Muscle of leg (tissue), 16 donors: Measurements from ENCODE around the gene HSD17B11. TPM values are rescaled to one million over a fixed set of nuclear protein-coding genes. Genes with fewer than 3 reads are reported as not detected.
A peak's percentile ranks its signal among the peaks of the same experiment; 100 is the strongest.
"Not testable (repeated sequence)": the region's sequence is repeated elsewhere in the genome, so short reads cannot be mapped to it uniquely, and the experiment has no call there.

Source experiments
- DNase-seq: peaks from one replicate; pipeline ENCODE4 v3.0.0; 2013
- H3K27ac ChIP-seq: one replicate; pipeline ENCODE4 v1.5.1; 2013; ENCODE audit warnings: mild to moderate bottlenecking, low read length, control low read depth
- H3K27me3 ChIP-seq: one replicate; pipeline ENCODE4 v1.6.1; 2013; ENCODE audit warnings: low read length; ENCODE audit not compliant: control insufficient read depth, insufficient read depth
- H3K36me3 ChIP-seq: one replicate; pipeline ENCODE4 v1.6.1; 2013; ENCODE audit warnings: low read length; ENCODE audit not compliant: control insufficient read depth, insufficient read depth
- H3K4me1 ChIP-seq: one replicate; pipeline ENCODE4 v1.6.1; 2013; ENCODE audit warnings: low read length; ENCODE audit not compliant: control insufficient read depth, insufficient read depth
- H3K4me3 ChIP-seq: one replicate; pipeline ENCODE4 v1.5.1; 2013; ENCODE audit warnings: low read length, control low read depth
- H3K9me3 ChIP-seq: replicated peaks from 2 replicates; pipeline ENCODE4 v1.6.1; 2013; ENCODE audit warnings: low read depth, low read length; ENCODE audit not compliant: control insufficient read depth
- WGBS: methylation state at CpG from one replicate; pipeline ENCODE4 v1.1.5; 2013; ENCODE audit warnings: missing lambda C conversion rate; ENCODE audit not compliant: insufficient coverage; 5-methylcytosine and 5-hydroxymethylcytosine counted together
- long read RNA-seq, 11 donors: transcript quantifications; one replicate each; lab custom pipeline, GENCODE V29; 2026
- polyA plus RNA-seq, 8 donors: library from polyadenylated mRNA; unstranded; fragments of 120-200 nt; gene quantifications; one replicate each; pipeline versions ENCODE4 v1.2.1 to v1.2.3, GENCODE V29; 2013; ENCODE audit warnings: inconsistent platforms in 1 of 8, low replicate concordance in 1 of 8; ENCODE audit not compliant: insufficient read length in 8 of 8, insufficient read depth in 1 of 8
- total RNA-seq: library from RNA; stranded (reverse); fragments of 120-200 nt; gene quantifications from one replicate; pipeline ENCODE4 v1.2.4, GENCODE V29; 2013

HSD17B11 gene, protein sequence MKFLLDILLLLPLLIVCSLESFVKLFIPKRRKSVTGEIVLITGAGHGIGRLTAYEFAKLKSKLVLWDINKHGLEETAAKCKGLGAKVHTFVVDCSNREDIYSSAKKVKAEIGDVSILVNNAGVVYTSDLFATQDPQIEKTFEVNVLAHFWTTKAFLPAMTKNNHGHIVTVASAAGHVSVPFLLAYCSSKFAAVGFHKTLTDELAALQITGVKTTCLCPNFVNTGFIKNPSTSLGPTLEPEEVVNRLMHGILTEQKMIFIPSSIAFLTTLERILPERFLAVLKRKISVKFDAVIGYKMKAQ
- total RNA-seq (20.7 TPM), polyA plus RNA-seq (10 to 100 TPM; 16.9 to 37.8 (median 20.8) TPM)
- long read RNA-seq, donor 1, transcript HSD17B11-201 (7 exons, 1,885 nt): major isoform, 10 of 10 reads
- long read RNA-seq, donor 1, partial matches to known transcripts: 0 of 10 reads
- long read RNA-seq, donor 1, other reads (novel, unspliced or antisense): 0 of 10 reads
- long read RNA-seq, donor 2, partial matches to known transcripts: 0 of 2 reads
- long read RNA-seq, donor 2, other reads (novel, unspliced or antisense): 0 of 2 reads
- long read RNA-seq, donor 3, transcript HSD17B11-201 (7 exons, 1,885 nt): major isoform, 19 of 20 reads
- long read RNA-seq, donor 3, partial matches to known transcripts: 0 of 20 reads
- long read RNA-seq, donor 3, other reads (novel, unspliced or antisense): 0 of 20 reads
- long read RNA-seq, donor 4, transcript HSD17B11-201 (7 exons, 1,885 nt): major isoform, 10 of 10 reads
- long read RNA-seq, donor 4, partial matches to known transcripts: 0 of 10 reads
- long read RNA-seq, donor 4, other reads (novel, unspliced or antisense): 0 of 10 reads
- long read RNA-seq, donor 5, transcript HSD17B11-201 (7 exons, 1,885 nt): major isoform, 29 of 34 reads
- long read RNA-seq, donor 5, partial matches to known transcripts: 5 of 34 reads
- long read RNA-seq, donor 5, other reads (novel, unspliced or antisense): 0 of 34 reads
- long read RNA-seq, donor 6, transcript HSD17B11-201 (7 exons, 1,885 nt): major isoform, 19 of 19 reads
- long read RNA-seq, donor 6, partial matches to known transcripts: 0 of 19 reads
- long read RNA-seq, donor 6, other reads (novel, unspliced or antisense): 0 of 19 reads
- long read RNA-seq, donor 7, transcript HSD17B11-201 (7 exons, 1,885 nt): major isoform, 26 of 26 reads
- long read RNA-seq, donor 7, partial matches to known transcripts: 0 of 26 reads
- long read RNA-seq, donor 7, other reads (novel, unspliced or antisense): 0 of 26 reads
- long read RNA-seq, donor 8, transcript HSD17B11-201 (7 exons, 1,885 nt): major isoform, 11 of 11 reads
- long read RNA-seq, donor 8, partial matches to known transcripts: 0 of 11 reads
- long read RNA-seq, donor 8, other reads (novel, unspliced or antisense): 0 of 11 reads
- long read RNA-seq, donor 9, transcript HSD17B11-201 (7 exons, 1,885 nt): major isoform, 9 of 9 reads
- long read RNA-seq, donor 9, partial matches to known transcripts: 0 of 9 reads
- long read RNA-seq, donor 9, other reads (novel, unspliced or antisense): 0 of 9 reads
- long read RNA-seq, donor 10, transcript HSD17B11-201 (7 exons, 1,885 nt): major isoform, 27 of 27 reads
- long read RNA-seq, donor 10, partial matches to known transcripts: 0 of 27 reads
- long read RNA-seq, donor 10, other reads (novel, unspliced or antisense): 0 of 27 reads
- long read RNA-seq, donor 11, transcript HSD17B11-201 (7 exons, 1,885 nt): major isoform, 20 of 20 reads
- long read RNA-seq, donor 11, partial matches to known transcripts: 0 of 20 reads
- long read RNA-seq, donor 11, other reads (novel, unspliced or antisense): 0 of 20 reads

DNA sequence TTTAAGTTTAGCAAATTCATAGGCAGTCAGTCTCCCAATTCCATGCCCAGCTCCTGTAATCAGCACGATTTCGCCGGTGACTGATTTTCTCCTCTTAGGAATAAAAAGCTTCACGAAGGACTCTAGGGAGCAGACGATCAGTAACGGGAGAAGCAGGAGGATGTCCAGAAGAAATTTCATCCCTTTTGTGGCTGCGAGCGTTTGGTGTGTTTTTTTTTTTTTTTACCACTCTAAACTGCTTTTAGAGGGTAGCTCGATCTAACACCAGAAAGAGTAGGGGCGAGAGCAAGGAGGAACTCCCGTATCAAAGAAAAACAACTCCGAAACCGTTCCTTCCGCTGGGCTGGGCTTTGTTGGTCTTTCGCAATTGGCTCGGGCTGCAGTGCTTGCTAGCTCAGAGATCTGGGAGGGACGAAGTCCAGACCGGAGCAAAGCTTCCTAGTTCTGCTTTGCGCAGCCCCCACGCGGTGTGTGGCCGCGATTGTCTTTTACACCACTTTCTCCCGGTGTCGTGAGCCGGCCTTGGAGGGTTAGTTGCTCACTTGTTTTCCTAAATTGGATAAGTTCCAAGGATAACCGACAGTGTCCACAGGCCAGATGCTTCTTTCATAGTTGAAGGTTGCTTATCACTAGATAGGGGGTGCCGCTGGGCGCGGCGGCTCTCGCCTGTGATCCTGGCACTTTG, at the start of gene HSD17B11:
Gene HSD17B11, minus strand, starts transcription at position 298 of the 685 bp plus-strand sequence. Its CDS starts 118 bp downstream, at position 180.
- WGBS: 0% methylated on average over 17 of the region's 32 CpGs
- no peaks in the 10 kb centered on the region for H3K36me3 ChIP-seq
- peak; percentile 98 for DNase-seq
- H3K4me3 ChIP-seq: peak within 1 kb of the TSS; percentile 85
- H3K27me3 ChIP-seq: no peaks in the 10 kb centered on the region
- H3K27ac ChIP-seq: peak within 1 kb of the TSS; percentile 88
- H3K4me1 ChIP-seq: no peaks in the 10 kb centered on the region
- peaks cover 13% of the 10 kb centered on the region for H3K9me3 ChIP-seq

DNA sequence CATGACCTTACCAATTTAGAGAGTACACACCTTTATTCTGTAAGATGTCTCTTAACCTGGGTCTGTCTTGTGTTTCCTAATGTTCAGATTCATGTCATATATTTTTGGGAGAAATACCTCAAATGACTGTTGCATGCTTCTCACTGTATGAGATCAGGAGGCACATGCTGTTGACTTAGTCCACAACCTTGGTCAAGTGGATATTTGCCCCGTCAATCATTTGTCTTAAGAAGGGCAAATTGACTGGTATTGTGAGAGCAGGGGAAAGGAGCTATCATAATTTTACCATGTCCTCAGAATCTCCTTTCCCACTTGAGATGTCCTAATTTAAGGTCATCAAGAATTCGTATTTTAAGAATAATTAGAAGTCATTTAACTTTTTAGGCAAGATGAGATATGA, 42.4 kb upstream of the HSD17B11 start:
- no peak for DNase-seq
- WGBS: no CpG with 5 or more reads among the region's 2 CpGs
- Histone ChIP-seq H3K4me3 (no peak overlapping the region), H3K4me1 (no peaks in the 10 kb centered on the region), H3K9me3 (no peaks in the 10 kb centered on the region), H3K27me3 (no peaks in the 10 kb centered on the region), H3K27ac (no peak overlapping the region), H3K36me3 (peaks cover 9% of the 10 kb centered on the region)

DNA sequence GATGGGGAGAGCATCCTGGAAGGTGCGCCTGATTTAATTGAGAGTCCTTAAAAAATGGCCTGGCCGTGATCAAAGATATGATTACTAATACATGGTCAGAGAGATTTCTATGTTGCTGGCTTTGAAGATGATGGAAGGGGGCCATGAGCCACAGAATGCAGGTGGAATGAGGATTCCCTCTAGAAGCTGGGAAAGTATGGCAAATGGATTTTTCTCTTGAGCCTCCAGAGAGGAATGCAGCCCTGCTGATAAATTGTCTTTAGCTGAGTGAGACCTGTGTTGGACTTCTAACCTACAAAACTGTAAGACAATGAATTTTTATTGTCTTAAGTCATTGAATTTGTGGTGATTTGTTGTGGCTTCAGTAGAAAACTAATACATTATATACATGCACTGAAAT, 39.0 kb upstream of the HSD17B11 start:
- no peaks in the 10 kb centered on the region for H3K36me3 ChIP-seq
- no peak for DNase-seq
- no peaks in the 10 kb centered on the region for H3K27me3 ChIP-seq
- no peak overlapping the region for H3K27ac ChIP-seq
- no peaks in the 10 kb centered on the region for H3K9me3 ChIP-seq
- WGBS: 94% methylated on average over 2 of the region's 2 CpGs
- H3K4me1 ChIP-seq: peaks cover 1% of the 10 kb centered on the region
- H3K4me3 ChIP-seq: no peak overlapping the region

DNA sequence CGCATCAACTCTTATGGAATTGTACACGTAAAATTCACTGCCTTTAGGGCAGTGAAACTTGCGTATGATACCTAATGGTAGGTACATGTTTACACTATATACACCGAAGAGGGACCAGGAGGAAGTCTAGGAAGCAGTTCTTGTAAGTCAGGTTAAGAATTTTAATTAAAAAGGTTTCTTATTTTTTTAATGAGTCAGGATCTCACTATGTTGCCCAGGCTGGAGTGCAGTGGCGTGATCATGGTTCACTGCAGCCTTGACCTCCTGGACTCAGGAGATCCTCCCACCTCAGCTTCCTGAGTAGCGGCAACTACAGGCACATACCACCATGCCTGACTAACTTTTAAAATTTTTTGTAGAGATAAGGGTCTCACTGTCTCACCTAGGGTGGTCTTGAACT, 38.0 kb upstream of the HSD17B11 start:
- no peak for DNase-seq
- Histone ChIP-seq H3K4me1 (peaks cover 8% of the 10 kb centered on the region), H3K27ac (no peak overlapping the region), H3K27me3 (no peaks in the 10 kb centered on the region), H3K9me3 (no peaks in the 10 kb centered on the region), H3K36me3 (no peaks in the 10 kb centered on the region), H3K4me3 (no peak overlapping the region)
- no CpG with 5 or more reads among the region's 6 CpGs for WGBS

DNA sequence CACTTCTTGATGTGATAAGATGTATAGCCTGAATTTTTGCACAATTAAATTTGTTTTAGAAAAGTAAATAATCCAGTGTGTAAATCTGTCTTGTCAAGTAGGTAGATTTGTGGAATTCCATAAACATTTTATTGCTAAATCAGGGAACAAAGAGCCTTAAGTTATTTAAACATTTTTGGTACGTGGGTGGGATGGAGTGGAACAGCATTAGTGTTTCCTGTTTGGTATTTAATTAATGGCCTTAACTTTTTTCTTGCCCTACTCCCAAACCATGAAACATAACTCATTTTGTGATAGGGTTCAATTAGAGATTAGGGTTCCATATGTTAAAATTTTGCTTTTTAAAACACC, 36.5 kb upstream of the HSD17B11 start:
- Histone ChIP-seq H3K27me3 (no peaks in the 10 kb centered on the region), H3K9me3 (no peaks in the 10 kb centered on the region), H3K36me3 (no peaks in the 10 kb centered on the region), H3K4me3 (no peak overlapping the region), H3K27ac (no peak overlapping the region), H3K4me1 (peaks cover 13% of the 10 kb centered on the region)
- no CpG with 5 or more reads among the region's 1 CpG for WGBS
- no peak for DNase-seq

DNA sequence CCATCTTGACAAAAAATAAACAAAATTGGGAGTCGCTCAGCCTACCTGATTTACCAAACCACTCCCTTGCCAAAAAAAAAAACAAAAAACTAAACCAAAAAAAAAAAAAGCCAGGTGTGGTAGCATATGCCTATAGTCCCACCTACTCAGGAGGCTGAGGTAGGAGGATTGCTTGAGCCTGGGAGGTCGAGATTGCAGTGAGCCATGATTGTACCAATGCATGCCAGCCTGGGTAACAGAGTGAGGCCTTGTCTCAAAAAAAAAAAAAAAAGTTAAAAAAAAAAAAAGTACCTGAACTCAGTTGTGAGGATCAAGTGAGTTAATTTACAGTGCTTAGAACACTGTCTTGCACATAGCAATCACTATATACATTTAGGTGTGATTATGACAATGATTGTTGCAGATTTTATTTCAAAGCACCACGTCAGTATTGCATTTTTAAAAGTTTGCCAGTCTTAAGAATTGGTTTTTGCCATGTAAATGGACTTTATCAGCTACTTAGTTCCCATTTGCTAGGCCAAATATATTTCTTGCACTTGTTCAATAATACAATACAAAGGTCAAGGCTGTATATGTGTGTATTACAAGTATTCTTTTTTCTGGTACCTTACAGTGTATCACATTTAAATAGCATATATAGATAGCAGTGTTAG, 36.0 kb upstream of the HSD17B11 start:
- DNase-seq: no peak
- Histone ChIP-seq H3K9me3 (no peaks in the 10 kb centered on the region), H3K36me3 (no peaks in the 10 kb centered on the region), H3K4me3 (no peak overlapping the region), H3K27me3 (no peaks in the 10 kb centered on the region), H3K27ac (no peak overlapping the region), H3K4me1 (peaks cover 13% of the 10 kb centered on the region)
- WGBS: no CpG with 5 or more reads among the region's 3 CpGs

DNA sequence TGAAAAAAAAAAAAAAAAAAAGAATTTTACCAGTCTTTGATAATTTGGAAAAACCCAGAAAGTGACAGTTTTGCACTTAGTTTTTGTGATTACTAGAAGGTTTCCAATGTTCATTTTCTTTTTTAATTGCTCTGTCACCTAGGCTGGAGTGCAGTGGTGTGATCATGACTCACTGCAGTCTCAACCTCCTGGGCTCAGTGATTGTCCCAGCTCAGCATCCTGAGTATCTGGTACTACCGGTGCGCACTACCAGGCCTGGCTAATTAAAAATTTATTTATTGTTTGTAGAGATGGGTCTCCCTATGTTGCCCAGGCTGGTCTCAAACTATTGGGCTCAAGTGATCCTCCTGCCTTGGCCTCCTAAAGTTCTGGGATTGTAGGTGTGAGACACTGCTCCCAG, 34.7 kb upstream of the HSD17B11 start:
- H3K4me1 ChIP-seq: peaks cover 21% of the 10 kb centered on the region
- no peak overlapping the region for H3K27ac ChIP-seq
- H3K36me3 ChIP-seq: no peaks in the 10 kb centered on the region
- H3K4me3 ChIP-seq: no peak overlapping the region
- H3K9me3 ChIP-seq: no peaks in the 10 kb centered on the region
- no peaks in the 10 kb centered on the region for H3K27me3 ChIP-seq
- no peak for DNase-seq
- WGBS: 100% methylated on average over 2 of the region's 2 CpGs

DNA sequence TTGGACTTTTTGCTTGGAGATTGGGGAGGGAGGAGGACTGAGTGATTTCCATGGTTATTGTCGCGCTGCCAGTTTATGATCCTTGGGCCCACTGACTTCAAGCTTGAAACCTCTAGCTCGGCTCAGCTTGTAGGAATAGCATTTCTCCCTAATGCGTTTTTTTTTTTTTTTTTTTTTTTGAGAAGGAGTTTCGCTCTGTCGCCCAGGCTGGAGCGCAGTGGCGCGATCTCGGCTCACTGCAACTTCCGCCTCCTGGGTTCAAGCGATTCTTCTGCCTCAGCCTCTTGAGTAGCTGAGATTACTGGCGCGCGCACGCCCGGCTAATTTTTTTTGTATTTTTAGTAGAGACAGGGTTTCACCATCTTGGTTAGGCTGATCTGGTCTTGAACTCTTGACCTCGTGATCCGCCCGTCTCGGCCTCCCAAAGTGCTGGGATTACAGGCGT, 33.1 kb upstream of the HSD17B11 start:
- H3K4me3 ChIP-seq: peak overlapping the region; percentile 14
- peaks cover 21% of the 10 kb centered on the region for H3K4me1 ChIP-seq

More for the DNA sequence above, 33.1 kb upstream of the HSD17B11 start:
- not testable (repeated sequence) for H3K36me3 ChIP-seq, H3K27me3 ChIP-seq, H3K9me3 ChIP-seq, H3K27ac ChIP-seq
- DNase-seq: peak; percentile 51
- 96% methylated on average over 4 of the region's 22 CpGs for WGBS
